Tibial nerve (tissue), 4 donors: ENCODE data around the gene GUK1. TPM values are rescaled to one million over a fixed set of nuclear protein-coding genes. Genes with fewer than 3 reads are reported as not detected.

Source experiments
- DNase-seq, 2 donors: peaks; one replicate each; pipeline ENCODE4 v3.0.0-alpha.2; 2019; ENCODE audit warnings: low spot score in 2 of 2
- H3K27ac ChIP-seq, 4 donors: fragments of 200-600 bp; sonication (generic) in 3 of 4; one replicate each; pipeline ENCODE4 v1.5.1; 2017 to 2019; ENCODE audit warnings: mild to moderate bottlenecking in 1 of 4
- H3K27me3 ChIP-seq, 2 donors: fragments of 200-600 bp; sonication (generic) in 1 of 2; one replicate each; pipeline versions ENCODE4 v1.5.1 to v1.6.0; 2017 to 2019
- H3K36me3 ChIP-seq, 3 donors: fragments of 200-600 bp; sonication (generic); one replicate each; pipeline ENCODE4 v1.5.1; 2018 to 2019
- H3K4me1 ChIP-seq, 4 donors: fragments of 200-600 bp; sonication (generic) in 3 of 4; one replicate each; pipeline ENCODE4 v1.5.1; 2017 to 2019
- H3K4me3 ChIP-seq, 4 donors: fragments of 200-600 bp; sonication (generic) in 3 of 4; one replicate each; pipeline ENCODE4 v1.5.1; 2017 to 2019; ENCODE audit warnings: mild to moderate bottlenecking in 1 of 4, moderate library complexity in 1 of 4
- H3K9me3 ChIP-seq, 4 donors: fragments of 200-600 bp; sonication (generic) in 3 of 4; one replicate each; pipeline ENCODE4 v1.5.1; 2017 to 2019
- EP300 ChIP-seq, 2 donors: sonication (generic); formaldehyde crosslinking; IDR thresholded peaks; one replicate each; pipeline ENCODE4 v1.6.1; 2017; ENCODE audit warnings: antibody characterized with exemption in 2 of 2, mild to moderate bottlenecking in 1 of 2
- POLR2A ChIP-seq, 2 donors: fragments of 450-650 bp; IDR thresholded peaks; one replicate each; pipeline ENCODE4 v1.6.1; 2017; ENCODE audit warnings: antibody characterized with exemption in 2 of 2, mild to moderate bottlenecking in 2 of 2, moderate library complexity in 2 of 2
- WGBS, 2 donors: methylation state at CpG; one replicate each; pipeline ENCODE4 v1.1.5; 2018; 5-methylcytosine and 5-hydroxymethylcytosine counted together
- total RNA-seq, 4 donors: library from RNA; depleted of rRNA; stranded (reverse); fragments of >200 nt; gene quantifications; one replicate each; pipeline ENCODE4 v1.1.0, GENCODE V29; 2016
- TF ChIP-seq, protein P1 (sequence below), 5 experiments: fragments of 200-600 bp in 3 of 5; fragments of 450-650 bp in 2 of 5; sonication (generic) in 3 of 5; IDR thresholded peaks; one replicate each; pipeline ENCODE4 v1.5.1; 2016 to 2019; ENCODE audit warnings: antibody characterized with exemption in 5 of 5, mild to moderate bottlenecking in 3 of 5, moderate library complexity in 2 of 5

GUK1 gene
- total RNA-seq, 4 donors from 2014 or later, result 501 to 540 (median 510) TPM

DNA sequence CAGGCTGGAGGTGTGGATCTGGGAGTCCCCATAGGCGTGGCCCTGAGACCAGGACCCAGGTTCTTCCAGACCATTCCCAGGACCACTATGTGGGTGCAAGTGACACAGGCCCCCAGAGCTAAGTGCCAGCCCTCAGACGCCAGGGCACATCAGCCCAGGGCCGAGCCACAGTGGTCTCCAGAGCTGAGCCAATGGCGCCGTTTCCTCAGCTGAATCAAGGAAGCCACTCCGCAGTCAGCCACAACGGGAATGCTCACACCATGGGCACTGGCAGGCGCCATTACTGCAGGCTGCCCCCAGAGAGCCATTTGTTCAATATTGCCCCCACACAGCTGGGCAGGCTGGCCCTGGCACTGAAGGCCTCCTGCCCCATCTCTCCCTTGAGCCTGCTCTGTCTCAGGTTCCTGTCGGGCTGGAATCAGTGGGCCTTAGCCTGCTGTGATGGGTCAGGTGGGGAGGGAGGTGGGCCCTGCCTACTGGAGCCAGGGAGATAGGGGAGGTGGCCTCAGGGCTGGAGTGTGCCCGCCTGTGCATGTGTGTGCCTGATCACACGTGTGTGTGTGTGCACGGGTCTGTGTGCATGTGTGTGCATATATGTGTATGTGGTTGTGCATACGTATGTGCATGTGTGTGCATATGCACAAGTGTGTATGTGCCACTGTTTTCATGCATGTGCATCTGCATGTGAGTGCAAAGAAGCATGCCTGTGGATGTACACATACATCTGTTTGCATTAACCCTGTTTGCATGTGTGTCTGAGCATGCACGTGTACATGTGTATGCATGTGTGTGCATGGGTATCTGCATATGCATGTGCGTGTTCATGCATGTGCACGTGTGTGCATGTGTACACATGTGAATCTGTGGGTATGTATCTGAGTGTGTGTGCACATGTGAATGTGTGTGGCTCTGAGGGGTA, 15.8 kb downstream of the GUK1 start:
- WGBS, 2 donors, result 81 to 83% methylated on average over 12 to 15 of the region's 16 CpGs
- no peak for DNase-seq

DNA sequence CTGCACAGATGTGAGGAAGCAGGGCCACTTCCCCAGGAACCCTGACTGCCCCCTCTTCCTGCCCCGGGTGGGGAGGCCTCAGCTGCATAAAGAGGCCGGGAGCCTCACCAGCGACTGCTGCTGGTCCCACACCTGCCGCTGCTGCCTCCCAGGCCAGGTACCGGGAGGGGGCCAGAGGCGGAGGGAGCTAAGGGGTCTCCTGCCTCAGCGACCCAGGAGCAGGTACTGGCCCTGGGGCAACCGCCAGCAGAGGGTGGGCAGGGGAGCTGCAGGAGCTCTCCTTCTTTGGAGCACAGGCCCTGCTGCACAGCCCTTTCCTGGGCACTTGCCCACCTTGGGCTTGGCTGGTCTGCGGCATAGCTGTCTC, 16.4 kb downstream of the GUK1 start:
- no peak overlapping the region for H3K27ac ChIP-seq
- DNase-seq, result no peak

More for the DNA sequence above, 15.8 kb downstream of the GUK1 start:
- Histone ChIP-seq H3K9me3 (no peaks in the 10 kb centered on the region), H3K4me1 (peaks cover 0 to 53% (median 14%) of the 10 kb centered on the region in 4 donors), H3K27ac (no peak overlapping the region), H3K27me3 (peaks cover 0 to 4% of the 10 kb centered on the region in 2 donors), H3K36me3 (no peaks in the 10 kb centered on the region), H3K4me3 (no peak overlapping the region)
- TF ChIP-seq EP300 (IDR thresholded peaks at IDR 0.05) (no peak), POLR2A (IDR thresholded peaks at IDR 0.05) (no peak)
- TF ChIP-seq, protein P1, sequence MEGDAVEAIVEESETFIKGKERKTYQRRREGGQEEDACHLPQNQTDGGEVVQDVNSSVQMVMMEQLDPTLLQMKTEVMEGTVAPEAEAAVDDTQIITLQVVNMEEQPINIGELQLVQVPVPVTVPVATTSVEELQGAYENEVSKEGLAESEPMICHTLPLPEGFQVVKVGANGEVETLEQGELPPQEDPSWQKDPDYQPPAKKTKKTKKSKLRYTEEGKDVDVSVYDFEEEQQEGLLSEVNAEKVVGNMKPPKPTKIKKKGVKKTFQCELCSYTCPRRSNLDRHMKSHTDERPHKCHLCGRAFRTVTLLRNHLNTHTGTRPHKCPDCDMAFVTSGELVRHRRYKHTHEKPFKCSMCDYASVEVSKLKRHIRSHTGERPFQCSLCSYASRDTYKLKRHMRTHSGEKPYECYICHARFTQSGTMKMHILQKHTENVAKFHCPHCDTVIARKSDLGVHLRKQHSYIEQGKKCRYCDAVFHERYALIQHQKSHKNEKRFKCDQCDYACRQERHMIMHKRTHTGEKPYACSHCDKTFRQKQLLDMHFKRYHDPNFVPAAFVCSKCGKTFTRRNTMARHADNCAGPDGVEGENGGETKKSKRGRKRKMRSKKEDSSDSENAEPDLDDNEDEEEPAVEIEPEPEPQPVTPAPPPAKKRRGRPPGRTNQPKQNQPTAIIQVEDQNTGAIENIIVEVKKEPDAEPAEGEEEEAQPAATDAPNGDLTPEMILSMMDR (IDR thresholded peaks at IDR 0.05), result no peak

DNA sequence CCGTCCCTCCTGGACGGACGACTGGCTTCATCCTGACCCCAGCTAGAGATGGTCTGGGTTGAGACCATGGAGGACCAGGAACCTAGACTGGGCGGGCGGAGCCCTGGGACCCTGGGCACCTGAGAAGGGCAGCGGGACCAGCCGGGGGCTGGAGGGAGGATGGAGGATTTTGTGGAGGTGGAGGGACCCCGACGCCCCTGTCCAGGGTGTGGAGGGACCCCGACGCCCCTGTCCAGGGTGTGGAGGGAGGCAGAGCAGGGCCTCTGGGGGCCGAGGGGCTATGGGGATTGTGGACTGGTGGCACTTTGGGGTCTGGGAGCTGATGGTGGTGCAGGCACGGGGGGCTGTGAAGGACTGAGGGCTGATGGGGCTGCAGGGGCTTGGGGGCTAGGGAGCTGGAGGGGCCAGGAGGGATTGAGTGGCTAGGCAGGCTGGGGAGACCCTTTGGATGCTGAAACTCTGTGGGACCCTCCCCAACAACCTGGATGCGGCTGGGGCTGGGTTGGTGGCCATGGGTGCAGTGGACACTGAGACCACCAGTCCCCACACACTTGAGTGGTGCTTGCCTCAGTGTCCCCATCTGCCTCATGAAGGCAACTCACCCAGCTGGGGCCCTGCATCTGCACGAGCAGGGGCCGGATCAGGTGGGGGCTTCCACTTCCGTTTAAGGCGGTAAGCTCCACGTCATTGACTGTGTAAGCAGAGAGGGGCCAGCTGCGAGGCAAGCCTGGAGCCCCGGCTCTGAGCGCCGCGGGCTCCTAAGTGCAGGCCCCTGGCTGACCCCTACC, 17.1 kb downstream of the GUK1 start:
- Histone ChIP-seq H3K4me1 (peaks cover 0 to 52% (median 6%) of the 10 kb centered on the region in 4 donors), H3K27me3 (peaks cover 0 to 4% of the 10 kb centered on the region in 2 donors), H3K4me3 (no peak overlapping the region), H3K9me3 (no peaks in the 10 kb centered on the region), H3K36me3 (no peaks in the 10 kb centered on the region), H3K27ac (no peak overlapping the region)
- DNase-seq, result no peak
- TF ChIP-seq, protein P1 (IDR thresholded peaks at IDR 0.05), result no peak
- no peak for TF ChIP-seq EP300 (IDR thresholded peaks at IDR 0.05)
- TF ChIP-seq POLR2A (IDR thresholded peaks at IDR 0.05), result no peak
- WGBS, 2 donors, result 74% methylated on average over 15 to 23 of the region's 24 CpGs

More for the DNA sequence above, 16.4 kb downstream of the GUK1 start:
- WGBS, 2 donors, result 69 to 75% methylated on average over 7 to 8 of the region's 9 CpGs
- peaks cover 0 to 52% (median 8%) of the 10 kb centered on the region in 4 donors for H3K4me1 ChIP-seq
- no peak for TF ChIP-seq POLR2A (IDR thresholded peaks at IDR 0.05)
- TF ChIP-seq, protein P1 (IDR thresholded peaks at IDR 0.05), result no peak
- TF ChIP-seq EP300 (IDR thresholded peaks at IDR 0.05), result no peak
- no peaks in the 10 kb centered on the region for H3K36me3 ChIP-seq
- no peak overlapping the region for H3K4me3 ChIP-seq
- H3K27me3 ChIP-seq, result peaks cover 0 to 4% of the 10 kb centered on the region in 2 donors
- H3K9me3 ChIP-seq, result no peaks in the 10 kb centered on the region

DNA sequence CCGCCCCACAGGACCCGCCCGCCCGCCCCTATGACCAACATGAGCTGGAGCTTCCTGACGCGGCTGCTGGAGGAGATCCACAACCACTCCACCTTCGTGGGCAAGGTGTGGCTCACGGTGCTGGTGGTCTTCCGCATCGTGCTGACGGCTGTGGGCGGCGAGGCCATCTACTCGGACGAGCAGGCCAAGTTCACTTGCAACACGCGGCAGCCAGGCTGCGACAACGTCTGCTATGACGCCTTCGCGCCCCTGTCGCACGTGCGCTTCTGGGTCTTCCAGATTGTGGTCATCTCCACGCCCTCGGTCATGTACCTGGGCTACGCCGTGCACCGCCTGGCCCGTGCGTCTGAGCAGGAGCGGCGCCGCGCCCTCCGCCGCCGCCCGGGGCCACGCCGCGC, 17.6 kb downstream of the GUK1 start:
- no peaks in the 10 kb centered on the region for H3K36me3 ChIP-seq
- WGBS, 2 donors, result 69 to 84% methylated on average over 42 to 43 of the region's 43 CpGs
- peaks cover 0 to 4% of the 10 kb centered on the region in 2 donors for H3K27me3 ChIP-seq
- no peak overlapping the region for H3K4me3 ChIP-seq
- H3K9me3 ChIP-seq, result no peaks in the 10 kb centered on the region
- peaks cover 0 to 53% (median 9%) of the 10 kb centered on the region in 4 donors for H3K4me1 ChIP-seq
- no peak for DNase-seq
- no peak for TF ChIP-seq POLR2A (IDR thresholded peaks at IDR 0.05)
- no peak for TF ChIP-seq EP300 (IDR thresholded peaks at IDR 0.05)
- no peak overlapping the region for H3K27ac ChIP-seq

DNA sequence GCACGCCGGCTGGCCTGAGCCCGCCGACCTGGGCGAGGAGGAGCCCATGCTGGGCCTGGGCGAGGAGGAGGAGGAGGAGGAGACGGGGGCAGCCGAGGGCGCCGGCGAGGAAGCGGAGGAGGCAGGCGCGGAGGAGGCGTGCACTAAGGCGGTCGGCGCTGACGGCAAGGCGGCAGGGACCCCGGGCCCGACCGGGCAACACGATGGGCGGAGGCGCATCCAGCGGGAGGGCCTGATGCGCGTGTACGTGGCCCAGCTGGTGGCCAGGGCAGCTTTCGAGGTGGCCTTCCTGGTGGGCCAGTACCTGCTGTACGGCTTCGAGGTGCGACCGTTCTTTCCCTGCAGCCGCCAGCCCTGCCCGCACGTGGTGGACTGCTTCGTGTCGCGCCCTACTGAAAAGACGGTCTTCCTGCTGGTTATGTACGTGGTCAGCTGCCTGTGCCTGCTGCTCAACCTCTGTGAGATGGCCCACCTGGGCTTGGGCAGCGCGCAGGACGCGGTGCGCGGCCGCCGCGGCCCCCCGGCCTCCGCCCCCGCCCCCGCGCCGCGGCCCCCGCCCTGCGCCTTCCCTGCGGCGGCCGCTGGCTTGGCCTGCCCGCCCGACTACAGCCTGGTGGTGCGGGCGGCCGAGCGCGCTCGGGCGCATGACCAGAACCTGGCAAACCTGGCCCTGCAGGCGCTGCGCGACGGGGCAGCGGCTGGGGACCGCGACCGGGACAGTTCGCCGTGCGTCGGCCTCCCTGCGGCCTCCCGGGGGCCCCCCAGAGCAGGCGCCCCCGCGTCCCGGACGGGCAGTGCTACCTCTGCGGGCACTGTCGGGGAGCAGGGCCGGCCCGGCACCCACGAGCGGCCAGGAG, 18.3 kb downstream of the GUK1 start:
- Histone ChIP-seq H3K4me3 (no peak overlapping the region), H3K27ac (no peak overlapping the region), H3K27me3 (peaks cover 0 to 4% of the 10 kb centered on the region in 2 donors), H3K36me3 (no peaks in the 10 kb centered on the region), H3K9me3 (no peaks in the 10 kb centered on the region), H3K4me1 (peaks cover 0 to 59% (median 15%) of the 10 kb centered on the region in 4 donors)
- DNase-seq, result no peak
- TF ChIP-seq, protein P1 (IDR thresholded peaks at IDR 0.05), result no peak
- no peak for TF ChIP-seq EP300 (IDR thresholded peaks at IDR 0.05)
- no peak for TF ChIP-seq POLR2A (IDR thresholded peaks at IDR 0.05)
- 37 to 73% methylated on average over 31 to 81 of the region's 98 CpGs for WGBS, 2 donors
